Uterus (tissue), 2 donors: ENCODE results near the gene CDH15.

Source experiments
- POLR2A ChIP-seq, 2 donors: fragments of 450-650 bp; IDR thresholded peaks; one replicate each; pipeline ENCODE4 v1.6.1; 2016; ENCODE audit warnings: antibody characterized with exemption in 2 of 2, mild to moderate bottlenecking in 1 of 2, moderate library complexity in 1 of 2
- TF ChIP-seq, protein P1 (sequence below), 4 experiments: fragments of 200-600 bp in 2 of 4; fragments of 450-650 bp in 2 of 4; sonication (generic) in 2 of 4; IDR thresholded peaks; one replicate each; pipeline ENCODE4 v1.5.1; 2016 to 2019; ENCODE audit warnings: antibody characterized with exemption in 4 of 4, mild to moderate bottlenecking in 2 of 4, moderate library complexity in 1 of 4

DNA sequence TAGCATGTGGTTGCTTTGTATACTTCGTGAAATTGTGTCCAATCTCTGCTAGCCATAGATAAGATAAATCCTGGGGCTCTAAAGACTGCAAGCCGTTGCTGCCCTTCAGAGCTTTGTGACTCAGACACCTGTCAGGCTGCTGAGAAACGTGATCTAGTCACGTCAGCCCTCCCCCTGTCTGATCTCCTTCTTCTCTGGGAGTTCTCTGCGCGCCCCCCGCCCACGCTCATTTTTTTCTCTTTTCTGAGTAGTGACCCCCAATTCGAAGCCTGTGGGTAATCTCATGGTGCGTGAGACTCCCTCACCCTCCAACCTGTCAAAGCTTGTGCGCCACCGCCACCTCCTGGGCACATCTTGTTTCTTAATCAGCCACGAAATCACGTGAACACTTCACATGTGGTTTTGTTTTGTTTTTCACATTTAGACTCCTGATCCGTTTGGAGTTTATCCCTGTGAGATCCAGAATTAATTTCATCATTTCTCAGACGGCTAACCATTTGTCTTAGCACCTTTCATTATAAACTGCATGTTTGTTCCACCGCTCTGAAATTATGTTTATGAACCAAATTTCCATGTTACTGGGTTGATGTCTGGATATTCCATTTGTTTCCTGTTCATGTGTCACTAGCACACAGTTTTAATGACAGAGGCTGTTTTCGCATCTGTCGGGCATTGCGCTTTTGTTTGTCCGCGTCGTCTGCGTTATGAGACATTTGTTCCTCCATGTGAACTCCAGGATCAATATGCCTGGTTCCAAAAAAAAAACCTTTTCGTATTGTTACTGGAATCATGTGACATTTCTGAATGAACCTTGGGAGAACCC lies 45.0 kb downstream of the CDH15 start:
- TF ChIP-seq, protein P1, sequence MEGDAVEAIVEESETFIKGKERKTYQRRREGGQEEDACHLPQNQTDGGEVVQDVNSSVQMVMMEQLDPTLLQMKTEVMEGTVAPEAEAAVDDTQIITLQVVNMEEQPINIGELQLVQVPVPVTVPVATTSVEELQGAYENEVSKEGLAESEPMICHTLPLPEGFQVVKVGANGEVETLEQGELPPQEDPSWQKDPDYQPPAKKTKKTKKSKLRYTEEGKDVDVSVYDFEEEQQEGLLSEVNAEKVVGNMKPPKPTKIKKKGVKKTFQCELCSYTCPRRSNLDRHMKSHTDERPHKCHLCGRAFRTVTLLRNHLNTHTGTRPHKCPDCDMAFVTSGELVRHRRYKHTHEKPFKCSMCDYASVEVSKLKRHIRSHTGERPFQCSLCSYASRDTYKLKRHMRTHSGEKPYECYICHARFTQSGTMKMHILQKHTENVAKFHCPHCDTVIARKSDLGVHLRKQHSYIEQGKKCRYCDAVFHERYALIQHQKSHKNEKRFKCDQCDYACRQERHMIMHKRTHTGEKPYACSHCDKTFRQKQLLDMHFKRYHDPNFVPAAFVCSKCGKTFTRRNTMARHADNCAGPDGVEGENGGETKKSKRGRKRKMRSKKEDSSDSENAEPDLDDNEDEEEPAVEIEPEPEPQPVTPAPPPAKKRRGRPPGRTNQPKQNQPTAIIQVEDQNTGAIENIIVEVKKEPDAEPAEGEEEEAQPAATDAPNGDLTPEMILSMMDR (IDR thresholded peaks at IDR 0.05), result peak; percentile 58 to 82 (median 76)
- no peak for TF ChIP-seq POLR2A (IDR thresholded peaks at IDR 0.05)
